Fibroblast of the conjunctiva (primary cell): ENCODE measurements around the gene TNS3.

Experiments
- DNase-seq: peaks from one replicate; pipeline ENCODE4 v3.0.0-alpha.2; 2010; ENCODE audit warnings: low read depth

Gene TNS3

DNA sequence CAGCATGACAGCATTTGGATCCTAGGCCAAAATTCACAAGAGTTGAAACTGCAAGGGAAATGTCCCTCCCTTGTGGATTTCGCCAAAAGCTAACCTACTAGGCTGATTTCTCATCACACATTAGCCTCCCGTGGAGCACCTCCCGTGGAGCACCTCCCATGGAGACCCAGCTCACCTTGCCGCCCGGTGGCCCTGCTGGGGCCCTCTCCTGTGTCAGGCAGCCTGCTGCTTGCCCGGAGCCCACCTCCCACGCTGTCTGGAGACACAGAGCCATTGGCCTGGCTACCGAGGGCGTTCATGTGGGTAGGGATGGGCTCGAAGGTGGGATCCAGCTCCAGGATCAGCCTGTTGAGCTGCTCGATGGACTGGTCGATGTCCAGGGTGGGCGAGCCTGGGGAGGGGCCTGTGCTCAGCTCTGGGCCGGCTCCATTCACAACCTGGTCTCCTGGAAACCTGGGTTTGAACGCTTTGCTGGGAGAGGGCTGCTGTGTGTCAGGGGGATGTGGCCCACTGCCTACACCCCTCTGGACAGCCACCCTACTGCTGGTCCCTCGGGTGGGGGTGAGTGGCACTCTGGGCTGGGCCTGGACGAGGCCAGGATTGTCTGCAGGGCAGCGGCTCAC is 213.6 kb downstream of the TNS3 start:
- DNase-seq = no peak

GRCh38 chr7:47367369-47367768 is 214.5 kb downstream of the TNS3 start:
- DNase-seq = no peak

- no peak for DNase-seq
Measured at GRCh38 chr7:47366960-47367359, 215.0 kb downstream of the TNS3 start.

DNA sequence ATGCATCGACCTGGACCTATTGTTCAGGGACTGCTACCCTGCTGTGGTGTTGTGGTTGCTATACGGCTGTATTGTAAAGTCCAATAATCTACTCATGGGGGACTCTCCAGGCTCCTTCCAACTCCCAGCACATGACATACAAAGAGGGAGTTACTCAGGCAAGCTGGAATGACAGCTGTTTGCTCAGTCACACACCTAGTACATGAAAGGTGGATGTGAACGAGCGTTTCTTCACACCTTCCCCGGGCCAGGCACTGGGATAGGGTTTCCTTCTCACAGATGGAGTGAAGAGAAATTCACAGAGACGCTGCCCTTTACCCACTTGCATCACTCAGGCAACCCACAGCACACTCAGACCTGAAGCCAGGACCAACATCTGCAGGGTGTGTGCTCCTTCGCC is 215.7 kb downstream of the TNS3 start:
- DNase-seq = no peak

- no peak for DNase-seq
Measured at GRCh38 chr7:47362984-47363383, 218.9 kb downstream of the TNS3 start.

- DNase-seq = peak; percentile 49
Measured at GRCh38 chr7:47361746-47362215, 220.1 kb downstream of the TNS3 start.

- DNase-seq = no peak
Measured at GRCh38 chr7:47361236-47361635, 220.7 kb downstream of the TNS3 start.

- no peak for DNase-seq
Measured at GRCh38 chr7:47360301-47360900, 221.5 kb downstream of the TNS3 start.

DNA sequence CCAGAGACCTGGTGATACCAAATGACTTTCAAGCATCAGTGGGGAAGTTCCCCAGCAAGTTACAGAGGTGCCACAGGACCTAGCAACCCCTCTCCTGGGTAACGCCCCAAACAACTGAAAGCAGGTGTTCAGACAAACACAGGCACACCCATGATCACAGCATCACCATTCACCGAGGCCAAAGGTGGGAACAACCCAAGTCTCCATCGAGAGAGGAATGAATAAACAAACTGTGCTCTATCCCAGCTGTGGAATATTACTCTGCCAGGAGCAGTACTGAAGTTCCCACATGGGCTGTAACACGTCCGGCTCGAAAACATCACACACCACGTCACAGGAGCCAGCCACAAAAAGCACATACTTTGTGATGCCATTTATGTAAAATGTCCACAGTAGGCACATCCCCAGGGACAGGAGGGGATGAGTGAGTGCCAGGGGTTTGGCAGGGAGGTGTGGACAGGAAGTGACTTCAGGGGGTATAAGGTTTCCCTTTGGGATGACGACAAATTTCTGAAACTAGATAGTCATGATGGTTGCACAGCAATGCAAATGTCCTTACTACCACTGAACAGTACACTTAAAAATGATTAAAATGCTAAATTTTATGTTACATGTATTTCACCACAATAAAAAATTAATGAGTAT is 222.8 kb downstream of the TNS3 start:
- no peak for DNase-seq

DNA sequence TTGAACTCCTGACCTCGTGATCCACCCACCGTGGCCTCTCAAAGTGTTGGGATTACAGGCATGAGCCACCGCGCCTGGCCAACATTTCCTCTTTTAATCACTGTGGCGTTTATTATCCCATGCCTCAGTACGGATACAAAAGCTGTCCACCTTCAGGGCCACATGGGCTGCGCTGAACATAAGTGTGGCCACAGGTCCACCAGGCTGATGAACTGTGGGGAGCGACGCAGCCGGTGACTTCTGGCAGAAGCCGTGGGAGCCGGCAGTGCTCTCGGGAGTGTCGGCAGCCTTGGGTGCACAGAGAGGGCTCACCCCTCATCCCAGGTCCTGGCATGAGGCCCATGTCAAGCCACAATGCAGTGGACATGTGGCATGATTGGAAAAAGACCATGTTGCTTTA is 223.6 kb downstream of the TNS3 start:
- DNase-seq = no peak

GRCh38 chr7:47357863-47358262 is 224.0 kb downstream of the TNS3 start:
- DNase-seq = no peak

DNA sequence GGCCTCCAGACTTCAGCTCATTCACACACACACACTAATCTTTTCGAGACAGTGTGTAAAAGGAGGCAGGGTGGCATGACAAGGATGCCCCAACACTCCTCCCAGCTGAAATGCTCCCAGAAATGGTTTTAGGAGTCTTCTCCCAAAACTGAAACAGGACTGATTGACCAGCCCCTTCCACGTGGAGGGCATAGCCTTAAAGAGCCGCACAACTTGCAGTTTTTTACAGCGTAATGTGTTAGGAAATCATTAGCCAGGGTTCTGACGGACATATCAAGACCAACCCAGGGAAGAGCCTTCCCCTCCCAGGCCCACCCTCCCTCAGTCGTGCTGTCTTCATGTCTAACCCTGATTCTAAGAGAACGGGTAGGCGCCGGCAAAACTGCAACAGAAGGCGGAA is 224.6 kb downstream of the TNS3 start:
- DNase-seq = no peak

DNA sequence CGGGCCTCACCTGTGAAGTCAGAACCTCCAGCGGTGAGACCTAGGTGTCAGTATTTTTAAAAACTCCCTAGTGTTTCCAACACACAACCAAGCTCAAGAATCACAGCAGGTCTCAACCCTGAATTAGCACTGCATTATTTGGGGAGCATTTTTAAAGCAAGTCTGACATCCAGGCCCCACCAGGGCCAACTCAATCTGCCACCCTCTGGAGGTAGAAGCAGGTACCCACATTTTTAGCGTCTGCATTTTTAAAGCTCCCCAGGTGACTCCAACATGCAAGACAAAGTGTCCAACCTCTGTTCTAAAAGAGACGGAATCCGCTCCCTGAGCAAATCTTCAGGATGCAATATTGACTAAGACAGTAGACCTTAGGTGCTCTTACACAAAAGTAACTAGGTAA is 225.7 kb downstream of the TNS3 start:
- DNase-seq = no peak

GRCh38 chr7:47355684-47356083 is 226.2 kb downstream of the TNS3 start:
- DNase-seq = no peak

DNA sequence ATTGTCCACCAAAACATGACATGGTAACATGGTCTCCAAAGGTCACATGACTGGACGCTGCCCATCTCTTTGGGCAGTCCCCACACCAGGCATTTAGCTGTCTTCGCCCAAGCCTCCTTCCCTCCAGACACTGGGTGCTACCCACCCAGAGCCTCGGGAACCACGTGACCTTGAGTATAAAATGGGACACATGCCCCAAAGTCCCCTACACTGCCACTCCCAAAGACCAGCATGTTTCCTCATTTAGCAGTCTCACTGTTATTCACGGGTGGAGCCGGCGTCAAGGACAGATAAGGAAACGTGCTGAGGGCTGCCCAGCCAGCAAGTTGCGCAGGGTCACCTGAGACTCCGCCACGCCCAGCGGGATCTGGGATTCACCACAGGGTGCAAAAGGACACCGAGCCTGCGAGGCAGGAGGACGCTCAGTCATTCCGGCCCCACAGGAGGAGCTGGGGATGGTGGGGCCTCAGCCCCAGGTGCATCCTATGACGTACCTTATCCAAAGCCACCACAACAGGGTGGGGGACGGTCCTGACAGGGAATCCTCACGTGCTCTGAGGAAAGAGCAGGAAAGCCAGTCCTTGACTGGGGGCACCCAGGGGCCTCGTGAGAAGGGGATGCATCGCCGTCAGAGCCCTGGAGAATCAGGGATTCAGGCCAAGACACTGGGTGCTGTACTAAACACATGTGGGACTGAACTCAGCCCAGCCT is 226.9 kb downstream of the TNS3 start:
- no peak for DNase-seq

DNA sequence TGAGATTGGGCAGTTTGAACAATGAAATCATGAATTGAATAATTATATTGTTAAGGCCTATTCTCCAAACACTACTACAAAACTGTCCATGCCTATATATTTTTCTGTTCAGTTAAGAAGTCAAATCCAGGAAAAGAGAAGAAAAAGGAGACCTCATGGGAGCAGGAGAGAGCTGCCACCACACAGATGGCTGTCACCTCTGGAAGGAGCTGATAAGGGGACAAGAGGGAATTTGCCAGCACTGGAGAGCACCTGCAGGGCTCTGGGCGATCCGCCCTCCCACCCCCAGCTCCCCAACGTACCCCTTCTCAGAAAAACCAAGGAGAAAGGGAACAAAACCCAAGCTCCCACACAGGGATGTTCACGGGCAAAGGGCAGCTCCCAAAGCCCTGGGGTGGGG is 227.8 kb downstream of the TNS3 start:
- no peak for DNase-seq

- no peak for DNase-seq
Measured at GRCh38 chr7:47352394-47352968, 229.4 kb downstream of the TNS3 start.

GRCh38 chr7:47351233-47352154 is 230.4 kb downstream of the TNS3 start:
- DNase-seq = no peak

GRCh38 chr7:47350425-47350824 is 231.5 kb downstream of the TNS3 start:
- DNase-seq = no peak

GRCh38 chr7:47349401-47349800 is 232.5 kb downstream of the TNS3 start:
- no peak for DNase-seq

DNA sequence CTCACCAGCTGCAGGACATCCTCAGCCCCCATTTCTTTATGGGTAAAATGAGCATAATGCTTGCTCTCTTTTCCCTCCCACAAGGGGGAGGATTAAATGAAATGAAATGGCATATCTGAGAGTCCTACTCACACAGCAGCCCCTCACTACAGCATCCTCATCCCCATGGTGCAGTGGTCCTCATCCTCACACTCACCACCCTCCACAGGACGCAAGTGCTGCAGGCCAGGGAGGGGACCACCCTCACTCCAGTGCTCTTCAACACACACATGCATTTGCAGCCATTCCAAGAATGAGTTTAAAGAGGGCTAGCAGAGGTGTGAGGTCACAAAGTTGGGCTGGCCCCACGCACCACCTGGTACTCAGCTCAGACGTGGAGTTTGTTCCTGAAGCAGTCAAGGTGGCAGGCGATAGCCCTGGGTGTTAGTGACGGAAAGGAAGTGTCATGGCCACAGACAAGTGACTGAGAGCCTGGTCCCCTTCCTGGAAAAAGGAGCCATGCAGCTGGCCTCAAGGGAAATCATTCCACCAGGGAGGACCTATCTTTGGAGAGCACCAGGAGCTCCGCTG is 234.0 kb downstream of the TNS3 start:
- DNase-seq = no peak
